ENCODE data around the gene DPM2.
A peak's percentile ranks its signal among the peaks of the same experiment; 100 is the strongest.

Gene DPM2

DNA sequence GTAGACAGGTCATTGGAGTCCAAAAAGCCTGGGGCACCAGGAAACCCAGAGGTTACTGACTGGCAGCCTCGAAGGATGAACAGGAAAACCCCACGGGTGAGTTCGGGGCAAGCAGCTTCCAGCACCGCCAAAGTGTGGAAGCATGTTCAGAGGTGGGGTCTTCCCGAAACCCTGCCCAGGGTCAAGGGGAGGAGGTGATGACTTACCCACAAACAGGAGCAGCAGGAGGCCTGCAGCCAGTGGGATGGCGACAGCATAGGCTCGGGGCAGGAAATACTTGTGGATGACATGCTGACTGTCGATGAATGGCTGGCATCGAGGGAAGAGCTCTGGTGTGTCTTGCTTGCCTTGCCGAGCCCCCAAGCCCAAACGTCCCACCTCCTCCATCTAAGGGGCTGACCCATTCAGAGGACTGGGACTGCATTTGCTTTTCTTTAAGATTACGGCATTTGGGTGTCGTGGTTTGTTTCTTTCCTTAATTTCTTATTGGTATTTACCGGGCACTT lies 1.3 kb downstream of the DPM2 start:
- DNase-seq (ENCODE audit: low read depth), result no peak

DNA sequence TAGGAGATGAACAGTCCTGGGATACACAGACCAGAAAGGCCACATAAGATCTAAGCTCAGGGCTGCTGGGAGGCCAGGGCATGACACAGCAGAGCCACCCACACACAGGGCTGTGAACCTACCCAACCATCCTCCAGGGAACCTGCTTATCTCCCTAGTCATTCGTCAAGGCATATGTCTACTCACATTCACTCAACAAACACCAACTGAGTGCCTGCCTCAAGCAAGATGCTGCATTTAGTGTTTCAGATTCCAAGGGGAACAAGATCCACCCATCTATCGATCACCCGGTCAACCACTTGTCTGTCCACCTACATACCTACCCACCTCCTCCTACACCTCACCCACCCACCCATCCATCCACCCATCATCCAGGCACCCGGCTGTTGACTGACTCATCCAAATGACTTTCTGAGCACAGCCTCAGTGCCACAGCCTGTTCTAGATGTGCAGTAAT lies 1.9 kb downstream of the DPM2 start:
- DNase-seq (ENCODE audit: low read depth), result no peak

DNA sequence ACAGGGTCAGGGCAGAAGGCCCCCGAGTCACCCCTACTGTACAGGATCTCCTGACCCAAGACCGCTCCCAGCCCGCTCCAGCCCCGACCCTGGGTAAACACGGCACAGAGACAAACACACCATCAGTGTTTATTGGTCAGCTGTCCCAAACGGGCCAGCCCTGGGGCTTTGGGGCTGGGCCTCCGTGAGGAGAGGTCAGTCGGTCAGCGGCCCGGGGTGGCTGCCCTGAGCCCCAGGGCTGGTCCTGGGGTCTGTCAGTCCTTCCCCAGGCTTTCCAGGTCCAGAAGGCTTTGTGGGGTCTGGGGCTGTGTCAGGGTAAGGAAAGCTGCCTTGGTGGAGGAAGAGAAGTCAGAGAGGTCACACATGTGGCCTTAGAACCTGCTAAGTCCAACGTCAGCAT lies 2.7 kb downstream of the DPM2 start:
- no peak for DNase-seq (ENCODE audit: low read depth)

DNA sequence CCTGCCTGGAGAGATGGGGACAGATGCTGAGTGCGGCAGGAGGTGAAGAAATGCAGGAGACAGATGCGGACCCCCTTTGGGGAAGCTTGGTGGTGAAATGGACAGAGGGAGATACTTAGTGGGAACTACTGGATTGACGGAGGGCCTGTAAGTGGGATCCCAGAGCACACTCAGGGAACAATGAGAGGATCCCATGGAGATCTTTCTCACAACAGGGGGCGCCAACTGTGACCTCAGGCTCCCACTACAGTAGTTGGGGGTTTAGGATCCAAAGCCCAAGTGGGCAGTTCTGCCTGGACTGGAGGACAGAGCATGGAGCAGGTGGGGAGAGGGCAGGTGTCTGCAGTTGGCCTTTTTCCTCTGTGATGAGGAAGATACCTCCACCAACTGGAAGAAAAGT lies 3.4 kb downstream of the DPM2 start:
- DNase-seq (ENCODE audit: low read depth), result no peak

DNA sequence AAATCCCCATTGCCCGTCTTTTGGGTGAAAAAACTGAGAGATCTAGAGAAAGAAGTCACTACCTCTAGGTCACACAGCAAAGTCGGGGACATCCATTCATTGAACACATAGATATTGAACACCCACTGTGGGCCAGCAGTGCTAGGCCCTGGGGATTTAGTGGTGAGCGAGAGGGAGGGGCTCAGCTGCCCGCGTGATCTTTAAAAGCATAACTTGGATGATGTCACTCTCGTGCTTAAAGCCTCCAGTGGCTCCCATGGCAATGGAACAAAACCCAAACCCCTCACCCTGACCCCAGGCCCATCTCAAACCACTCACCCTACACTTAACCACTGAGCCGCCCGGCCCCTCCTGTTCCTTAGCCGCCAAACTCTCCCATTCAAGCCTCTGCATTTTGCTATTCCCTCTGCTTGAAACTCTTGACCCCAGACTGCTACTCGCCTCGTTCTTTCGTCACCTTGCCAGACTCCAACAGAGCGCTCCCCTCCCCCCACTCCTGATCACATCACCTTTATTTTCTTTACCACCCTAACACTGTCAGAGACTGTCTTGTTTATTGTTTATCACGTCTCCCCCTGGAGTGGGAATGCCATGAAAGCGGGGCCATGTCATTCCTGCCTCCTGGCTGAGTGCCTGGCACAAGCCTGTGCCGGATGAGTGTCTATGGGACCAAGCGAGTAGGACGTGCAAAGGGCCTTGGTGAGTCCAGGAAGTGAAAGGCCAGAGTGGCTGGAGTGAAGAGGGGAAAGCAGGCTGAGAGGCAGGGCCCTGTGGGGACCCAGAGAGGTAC lies 6.4 kb downstream of the DPM2 start:
- no peak for DNase-seq (ENCODE audit: low read depth)

DNA sequence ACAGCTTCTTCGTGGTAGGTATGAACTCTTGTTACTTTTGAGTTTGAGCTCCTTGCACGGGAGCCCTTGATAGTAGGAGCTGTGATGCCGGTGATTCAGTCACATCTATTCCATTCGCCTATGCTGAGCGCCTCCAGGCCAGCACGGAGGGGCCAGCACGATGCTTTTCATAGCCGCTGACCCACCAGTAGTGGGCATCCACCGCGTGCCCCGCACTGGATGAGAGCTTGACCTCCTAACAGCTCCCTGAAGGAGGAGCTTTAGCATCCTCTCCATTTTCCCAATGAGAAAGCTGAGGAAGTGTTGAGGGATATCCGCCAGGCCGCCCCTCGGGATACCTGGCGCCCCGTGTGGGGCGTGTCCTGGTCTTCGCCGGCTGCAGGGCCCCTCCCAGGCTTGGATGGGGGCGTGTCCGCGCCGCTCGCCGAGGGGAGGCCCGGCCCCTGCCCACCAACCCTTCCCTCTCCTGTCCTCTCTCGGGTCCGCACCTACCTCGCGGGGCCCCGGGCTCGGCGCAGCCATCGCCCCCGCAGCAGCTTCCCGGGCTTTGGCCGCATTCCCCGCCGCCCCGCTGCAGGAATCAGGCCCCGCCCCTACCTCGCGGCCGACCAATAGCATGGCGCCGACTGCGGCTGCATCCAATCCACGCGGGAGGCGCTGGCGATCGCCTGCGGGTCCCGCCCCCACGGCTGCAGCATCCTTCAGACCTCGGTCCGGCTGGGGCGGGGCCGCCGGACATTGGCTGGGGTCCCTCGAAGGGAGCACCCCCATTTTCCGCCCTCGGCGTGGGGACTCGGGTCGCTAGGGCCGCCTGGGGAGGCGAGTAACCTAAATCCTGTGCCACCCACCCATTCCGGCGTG lies 7.2 kb downstream of the DPM2 start, which contains the start of gene PIP5KL1:
Gene PIP5KL1 (minus strand): TSS at position 547 of the 861 bp plus-strand sequence. CDS start 25 bp downstream, at position 522.
- DNase-seq (ENCODE audit: low read depth), result peak; percentile 61

DNA sequence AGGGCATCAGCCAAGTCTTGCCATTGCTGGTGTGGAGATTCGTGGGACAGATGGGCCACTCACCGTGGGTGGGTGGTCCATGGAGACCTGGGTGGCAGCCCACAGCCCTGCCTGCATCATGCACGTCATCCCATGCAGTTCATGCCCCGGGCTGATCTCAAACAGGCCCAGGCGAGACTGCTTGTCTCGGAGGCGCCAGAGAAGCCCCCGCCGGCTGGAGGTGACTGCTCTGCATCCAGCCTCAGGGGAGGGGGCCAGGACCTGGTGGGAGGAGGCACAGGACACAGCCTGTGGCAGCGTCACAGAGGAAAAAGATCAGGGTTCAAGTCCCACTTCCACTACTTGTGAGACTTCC lies 8.1 kb downstream of the DPM2 start:
- DNase-seq (ENCODE audit: low read depth), result no peak

DNA sequence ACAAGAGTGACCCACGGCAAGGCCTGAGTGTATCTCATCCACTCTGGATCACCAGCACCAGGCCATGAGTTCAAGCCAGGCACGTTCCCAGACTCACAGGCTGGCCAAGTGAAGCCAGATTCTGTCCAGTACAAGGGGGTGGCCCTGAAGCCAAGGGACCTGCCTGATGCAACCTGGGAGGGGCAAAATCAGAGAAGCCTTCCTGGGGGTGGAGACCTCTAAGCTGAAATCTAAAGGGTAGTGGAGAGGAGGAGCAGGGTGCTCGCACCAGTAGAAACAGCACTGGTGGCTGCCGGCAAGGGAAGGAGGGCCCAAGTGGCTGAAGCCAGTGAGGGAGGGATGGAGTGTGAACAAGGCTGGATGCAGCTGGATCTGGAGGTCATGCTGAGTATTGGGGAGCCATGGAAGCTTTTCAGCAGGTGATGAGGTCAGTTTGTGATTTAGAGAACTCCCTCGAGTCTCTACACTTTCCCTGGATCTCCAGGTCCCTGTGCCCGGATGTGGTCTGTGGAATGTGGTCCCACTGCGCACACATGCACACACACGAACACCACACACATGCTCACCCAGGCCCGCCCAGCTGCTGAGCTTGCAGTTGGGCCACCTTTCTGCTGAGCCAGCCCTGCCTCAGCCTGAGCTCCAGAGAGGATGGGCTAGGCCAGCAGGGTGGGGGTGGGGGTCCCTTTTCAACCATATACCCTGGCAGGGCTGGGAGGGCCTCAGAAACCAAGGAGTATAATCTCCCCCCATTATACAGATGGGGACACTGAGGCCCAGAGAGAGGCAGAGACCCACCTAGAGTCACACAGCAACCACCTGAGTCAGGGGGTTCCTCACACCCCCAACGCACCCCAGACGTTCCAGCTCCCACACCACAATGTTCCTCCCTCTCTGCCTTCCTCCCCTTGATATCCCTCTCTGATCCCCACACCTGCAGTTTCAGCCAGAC lies 8.7 kb downstream of the DPM2 start:
- no peak for DNase-seq (ENCODE audit: low read depth)

DNA sequence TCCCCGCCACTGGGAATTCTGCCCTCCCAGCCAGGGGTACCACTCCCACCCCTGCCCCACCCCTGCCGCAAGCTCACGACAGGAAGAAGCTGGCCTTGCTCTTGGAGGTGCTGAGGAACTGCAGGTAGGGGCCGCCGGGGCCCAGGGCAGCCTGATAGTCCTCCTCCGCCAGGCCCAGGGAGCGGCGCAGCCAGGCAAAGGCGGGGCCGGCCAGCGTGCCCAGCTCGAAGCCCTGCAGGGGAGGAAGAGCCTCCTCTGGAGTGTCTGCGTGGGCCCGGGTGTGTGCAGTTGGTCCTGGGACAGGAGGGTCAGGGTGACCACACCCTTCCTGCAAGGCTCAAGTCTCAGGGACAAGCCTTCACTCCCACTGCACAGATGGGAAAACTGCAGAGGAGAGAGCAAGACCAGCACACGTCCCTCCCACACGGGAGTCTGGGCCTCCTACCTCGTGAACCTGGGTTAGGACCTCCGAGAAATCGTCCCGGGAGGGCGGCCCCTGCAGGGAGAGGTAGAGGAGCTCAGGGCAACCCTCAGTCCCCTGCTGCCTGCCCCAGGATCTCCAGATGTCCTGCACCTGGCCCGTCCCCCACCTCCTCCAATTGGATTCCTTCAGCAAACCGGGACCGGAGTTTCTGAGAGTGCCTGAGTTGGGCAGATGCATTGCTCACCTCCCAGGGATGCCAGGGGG lies 9.5 kb downstream of the DPM2 start:
- DNase-seq (ENCODE audit: low read depth), result no peak

DNA sequence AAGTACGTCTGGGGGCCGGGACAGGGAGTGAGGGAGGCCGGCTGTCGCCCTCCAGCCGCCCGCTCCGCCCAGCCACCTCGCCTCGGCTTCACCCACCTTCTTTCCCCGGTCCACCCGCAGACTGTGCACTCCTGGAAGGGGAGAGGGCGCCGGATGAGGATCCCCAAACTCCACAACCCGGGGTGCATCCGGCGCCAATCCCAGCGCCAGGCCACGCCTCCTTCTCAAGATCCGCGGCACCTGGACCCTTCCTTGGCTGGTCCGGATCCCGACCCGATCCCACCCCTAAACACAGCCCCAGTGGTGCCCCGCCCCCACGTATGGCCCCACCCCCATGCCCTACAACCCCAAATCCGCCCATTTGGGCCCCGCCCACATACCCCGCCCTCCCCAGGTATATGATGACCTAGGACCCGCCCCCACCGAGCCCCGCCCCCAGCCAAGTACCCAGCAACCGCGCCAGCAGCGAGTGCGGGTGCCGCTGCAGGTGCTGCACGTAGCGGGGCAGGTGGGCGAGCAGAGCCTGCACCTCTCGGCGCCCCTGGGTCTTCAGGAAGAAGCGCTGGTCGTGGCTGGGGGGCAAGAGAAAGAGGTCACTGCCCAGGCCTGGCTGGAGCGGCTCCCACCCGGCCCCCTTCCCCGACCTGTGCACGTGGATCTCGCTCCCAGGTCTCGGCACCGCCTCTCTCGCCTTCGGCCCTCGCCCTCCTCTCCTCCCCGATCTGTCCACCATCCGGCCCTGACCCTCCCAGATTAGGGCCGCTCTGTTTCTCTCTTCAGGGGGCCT lies 10.3 kb downstream of the DPM2 start:
- peak; percentile 52 for DNase-seq (ENCODE audit: low read depth)

DNA sequence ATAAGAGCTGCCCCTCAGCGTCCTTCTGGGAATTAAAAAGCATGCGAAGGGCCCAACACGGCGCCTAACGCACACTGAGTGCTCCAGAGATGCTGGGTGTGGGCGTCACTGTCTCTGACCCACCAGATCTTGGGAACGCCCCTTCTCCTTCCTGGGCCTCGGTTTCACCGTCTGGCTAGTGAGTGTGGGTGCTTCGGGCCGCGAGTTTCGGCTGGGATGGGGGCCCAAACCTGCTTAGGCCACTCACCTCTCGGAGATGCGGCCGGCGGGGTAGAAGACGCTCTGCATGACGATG lies 10.8 kb downstream of the DPM2 start:
- no peak for DNase-seq (ENCODE audit: low read depth)

DNA sequence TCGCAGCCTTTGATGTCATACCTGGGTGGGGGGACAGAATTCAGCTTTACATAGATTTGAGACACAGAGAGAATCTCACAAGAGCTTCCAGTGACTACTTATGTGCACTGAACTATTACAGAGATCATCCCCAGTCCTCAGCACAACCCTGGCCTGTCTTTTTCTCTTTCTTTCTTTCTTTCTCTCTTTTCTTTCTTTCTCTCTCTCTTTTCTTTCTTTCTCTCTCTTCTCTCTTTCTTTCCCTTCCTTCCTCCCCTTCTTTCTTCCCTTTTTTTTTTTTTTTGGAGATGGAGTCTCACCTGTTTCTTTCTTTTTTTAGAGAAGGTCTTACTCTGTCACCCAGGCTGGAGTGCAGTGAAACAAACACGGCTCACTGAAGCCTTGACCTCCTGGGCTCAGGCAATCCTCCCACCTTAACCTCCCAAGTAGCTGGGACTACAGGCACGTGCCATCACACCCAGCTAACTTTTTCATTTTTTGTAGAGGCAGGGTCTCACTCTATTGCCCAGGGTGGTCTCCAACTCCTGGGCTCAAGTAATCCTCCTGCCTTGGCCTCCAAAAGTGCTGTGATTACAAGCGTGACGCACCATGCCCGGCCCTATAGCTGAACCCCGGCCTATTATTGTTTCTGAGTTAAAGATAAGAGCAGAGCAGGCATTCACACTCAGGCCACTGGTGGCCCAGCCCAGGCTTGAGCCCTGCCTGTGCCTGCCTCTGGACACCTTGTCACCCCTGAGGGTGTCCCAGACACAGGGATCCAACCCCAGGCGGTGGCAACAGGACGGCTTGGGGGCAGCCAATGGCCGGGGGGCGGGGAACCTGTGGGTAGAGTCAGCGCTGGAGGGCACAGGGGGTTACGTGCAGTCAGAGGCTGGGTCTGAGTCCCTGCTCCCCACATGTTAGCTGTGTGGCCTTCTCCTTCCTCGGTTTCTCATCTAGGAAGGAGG lies 11.4 kb downstream of the DPM2 start:
- DNase-seq (ENCODE audit: low read depth), result no peak

DNA sequence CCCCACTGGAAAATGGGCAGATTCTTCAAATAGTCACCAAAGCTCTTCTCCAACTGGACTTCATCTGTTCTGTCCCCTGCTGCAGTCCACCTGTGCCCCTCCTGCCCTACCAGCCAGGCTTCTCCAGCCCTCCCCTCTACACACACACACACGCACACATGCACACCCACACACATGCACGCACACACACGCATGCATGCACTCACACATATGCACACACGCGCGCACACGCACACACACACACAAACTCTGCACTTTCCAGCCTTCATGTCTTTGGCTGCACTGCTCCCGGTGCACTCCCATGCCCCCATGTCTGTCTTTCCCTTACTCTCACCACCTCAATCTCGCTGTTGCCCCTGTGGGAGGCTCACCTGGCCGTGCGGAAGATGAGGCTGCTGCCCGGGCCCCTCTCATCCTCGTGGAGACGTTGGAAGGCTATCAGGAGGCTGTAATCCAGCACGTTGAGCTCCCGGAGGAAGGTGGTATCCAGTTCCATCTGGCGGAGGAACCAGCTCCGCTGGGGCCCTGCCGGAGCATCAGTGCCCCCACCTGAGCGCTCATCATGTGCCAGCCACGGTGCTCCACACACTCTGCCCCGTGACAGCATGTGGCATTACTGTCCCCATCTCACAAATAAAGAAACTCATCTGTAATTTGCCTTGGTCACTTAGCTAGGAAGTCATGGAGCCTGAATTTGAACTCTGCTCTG lies 12.8 kb downstream of the DPM2 start:
- DNase-seq (ENCODE audit: low read depth), result no peak

DNA sequence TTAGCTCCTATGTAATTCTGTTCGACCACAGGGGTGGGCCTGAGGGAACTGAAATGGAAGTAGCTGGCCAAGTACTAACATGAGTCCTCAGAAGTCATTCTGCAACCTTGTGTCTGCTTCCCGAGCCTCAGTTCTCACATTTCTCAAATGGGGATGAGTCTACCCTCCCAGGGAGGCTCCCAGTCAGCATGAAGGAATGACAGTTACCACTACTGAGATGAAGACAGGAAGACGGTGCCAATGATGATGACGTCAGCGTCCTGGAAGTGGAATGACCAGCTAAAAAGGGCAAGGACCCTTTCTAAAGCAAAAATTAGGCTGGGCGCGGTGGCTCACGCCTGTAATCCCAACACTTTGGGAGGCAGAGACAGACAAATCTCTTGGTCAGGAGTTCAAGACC lies 13.9 kb downstream of the DPM2 start:
- no peak for DNase-seq (ENCODE audit: low read depth)

DNA sequence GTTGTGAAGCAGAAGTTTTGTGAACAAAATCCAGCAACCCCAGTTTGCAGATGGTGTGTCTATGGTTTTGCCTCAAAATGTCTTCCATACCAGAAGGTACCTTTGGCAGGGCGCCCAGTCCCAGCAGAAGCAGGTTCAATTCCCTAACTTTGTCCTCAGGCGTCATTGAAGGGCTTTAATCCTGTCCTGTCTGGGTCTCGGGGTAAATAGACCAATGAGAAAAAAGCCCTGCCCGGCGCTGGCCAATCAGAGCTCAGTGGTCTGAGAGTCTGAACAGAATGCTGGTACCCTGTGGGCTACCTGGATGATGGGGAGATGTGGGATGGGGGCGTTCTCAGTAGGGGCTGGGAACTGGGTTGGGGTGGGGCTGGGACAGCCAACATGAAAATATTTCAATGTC lies 14.6 kb downstream of the DPM2 start:
- no peak for DNase-seq (ENCODE audit: low read depth)

DNA sequence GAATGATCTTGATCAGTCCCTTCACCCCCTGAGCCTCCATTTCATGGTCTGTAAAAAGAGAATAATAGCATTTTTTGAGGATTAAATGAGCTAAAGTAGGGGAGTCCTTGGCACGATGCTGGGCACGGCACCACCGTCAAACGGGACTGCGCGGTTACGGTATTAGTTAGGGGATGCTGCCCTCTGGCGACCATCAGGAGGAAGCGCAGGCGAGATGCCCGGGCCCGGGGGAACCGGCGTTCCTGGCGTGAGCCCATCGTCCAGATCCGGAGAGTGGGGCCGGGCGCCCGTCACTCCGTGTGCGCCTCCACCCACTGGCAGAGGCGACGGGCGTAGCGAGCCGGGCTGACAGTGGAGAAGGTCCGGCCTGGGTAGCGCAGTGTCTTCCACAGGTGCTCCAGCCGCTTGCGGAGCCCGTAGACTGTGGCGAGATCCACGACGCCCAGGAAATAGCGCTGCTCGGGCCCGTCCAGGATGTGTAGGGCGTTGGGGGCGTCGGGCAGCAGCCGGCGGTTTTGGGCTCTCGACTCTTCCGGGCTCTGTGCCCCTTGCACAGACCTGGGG lies 16.0 kb downstream of the DPM2 start:
- peak; percentile 65 for DNase-seq (ENCODE audit: low read depth)

DNA sequence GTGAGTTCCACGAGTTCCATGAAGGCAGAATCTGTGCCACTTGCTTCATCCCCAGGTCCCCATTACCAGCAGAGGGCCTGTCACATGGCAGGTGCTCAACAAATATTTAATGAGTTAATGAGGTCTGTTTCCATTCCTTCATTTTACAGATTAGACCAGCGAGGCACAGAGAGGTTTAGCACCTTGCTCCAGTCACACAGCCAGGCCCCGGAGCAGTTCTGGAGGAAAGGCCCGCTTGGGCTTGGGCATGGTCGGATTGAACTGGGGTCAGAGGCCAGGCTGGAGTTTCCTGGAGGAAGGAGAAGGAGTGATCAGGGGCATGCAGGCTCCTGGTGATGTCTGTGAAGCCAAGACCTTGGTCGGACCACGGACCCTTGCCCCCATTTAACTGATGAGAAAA lies 16.9 kb downstream of the DPM2 start:
- no peak for DNase-seq (ENCODE audit: low read depth)

DNA sequence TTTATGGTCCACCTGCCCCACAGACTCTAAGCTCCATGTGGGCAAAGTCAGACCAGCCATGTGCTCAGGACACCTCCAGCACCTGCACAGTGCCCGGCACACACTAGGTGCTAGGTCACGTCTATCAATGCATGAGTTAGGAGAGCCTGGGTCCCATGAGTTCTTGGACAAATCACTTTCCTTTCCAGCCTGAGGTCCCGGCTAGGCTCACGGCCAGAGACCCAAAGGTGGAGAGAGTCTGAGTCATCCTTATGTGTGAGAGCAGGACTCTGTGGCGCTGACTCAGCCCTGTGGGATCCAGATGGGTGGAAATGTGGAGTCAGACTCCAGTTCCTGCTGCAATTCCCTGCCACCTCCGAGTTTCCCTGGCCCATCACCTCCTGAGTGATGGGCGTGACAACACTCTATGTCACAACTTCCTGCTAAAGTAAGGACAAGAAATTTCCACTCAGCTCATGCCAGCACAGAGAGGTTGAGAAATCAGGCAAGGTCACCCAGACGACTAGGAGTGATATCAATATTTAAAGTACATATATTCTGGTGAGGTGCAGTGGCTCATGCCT lies 18.3 kb downstream of the DPM2 start:
- DNase-seq (ENCODE audit: low read depth), result no peak
